ENCODE data around the gene ATXN2.

DNA sequence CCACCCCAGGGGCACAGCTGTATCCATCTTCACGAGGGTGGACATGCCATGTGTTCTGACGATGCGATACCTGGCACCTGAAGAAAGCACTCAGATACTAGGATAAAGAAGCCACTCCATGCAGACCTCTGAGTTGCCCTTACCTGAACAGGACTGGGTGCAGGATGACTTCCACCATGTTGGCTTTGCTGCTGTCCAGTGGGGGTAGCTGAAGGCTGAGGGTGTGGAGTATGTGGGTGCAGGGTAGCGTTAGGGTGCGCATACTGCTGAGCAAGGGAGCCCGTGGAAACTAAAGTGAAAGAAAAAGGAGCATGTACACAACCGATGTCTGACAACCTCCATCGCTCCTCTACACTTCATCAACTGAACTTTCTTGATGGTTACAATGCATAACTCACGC is 142.0 kb downstream of the ATXN2 start:
- TF ChIP-seq PAX5 (IDR thresholded peaks at IDR 0.05; ENCODE audit: insufficient read depth, low read length, severe bottlenecking) = no peak
- TF ChIP-seq POLR2A (IDR thresholded peaks at IDR 0.05; ENCODE audit: low read depth, low read length) = no peak
- TF ChIP-seq POLR2AphosphoS5 (IDR thresholded peaks at IDR 0.05; ENCODE audit: low read depth, low read length) = no peak
- no peak for TF ChIP-seq SPI1 (IDR thresholded peaks at IDR 0.05; ENCODE audit: low read depth, low read length)
- no peak for TF ChIP-seq TAF1 (IDR thresholded peaks at IDR 0.05; ENCODE audit: low read depth, low read length)
- no peak for TF ChIP-seq POU2F2 (IDR thresholded peaks at IDR 0.05; ENCODE audit: low read depth, low read length)
